DND-41 (cell line): ENCODE measurements around the gene OLFML2A.

ENCODE experiments used
- ATAC-seq: fragments of 200-7000 bp; cut with Tn5 transposase; 3 replicates; pipeline ENCODE4 v1.9.1; 2021; ENCODE audit warnings: low read depth; ENCODE audit not compliant: insufficient read depth
- DNase-seq: peaks from one replicate; pipeline ENCODE4 v3.0.0-alpha.2; 2020
- H2AFZ ChIP-seq: 2 replicates; pipeline ENCODE4 v1.6.0; 2012; ENCODE audit warnings: low read depth, low read length
- H3K27ac ChIP-seq: 2 replicates; pipeline ENCODE4 v1.5.1; 2012; ENCODE audit warnings: low read length, inconsistent platforms
- H3K27me3 ChIP-seq: fragments of 200-600 bp; sonication (generic); 2 replicates; pipeline ENCODE4 v1.6.0; 2012; ENCODE audit warnings: low read length, mild to moderate bottlenecking, inconsistent platforms; ENCODE audit not compliant: insufficient read depth, poor library complexity
- H3K36me3 ChIP-seq: 2 replicates; pipeline ENCODE4 v1.5.1; 2012; ENCODE audit warnings: low read length, inconsistent platforms; ENCODE audit not compliant: insufficient read depth
- H3K4me1 ChIP-seq: 2 replicates; pipeline ENCODE4 v1.5.1; 2012; ENCODE audit warnings: mild to moderate bottlenecking, low read length; ENCODE audit not compliant: insufficient read depth
- H3K4me2 ChIP-seq: 2 replicates; pipeline ENCODE4 v1.6.0; 2012; ENCODE audit warnings: mild to moderate bottlenecking, moderate library complexity, low read length, inconsistent platforms; ENCODE audit not compliant: insufficient read depth
- H3K4me3 ChIP-seq, 2 experiments: fragments of 200-600 bp in 1 of 2; shearing (Covaris generic) in 1 of 2; 2 replicates each; pipeline ENCODE4 v1.5.1; 2012 to 2016; ENCODE audit warnings: inconsistent platforms in 2 of 2, low read length in 2 of 2, mild to moderate bottlenecking in 2 of 2, low read depth in 1 of 2, moderate library complexity in 1 of 2
- H3K79me2 ChIP-seq: 2 replicates; pipeline ENCODE4 v1.6.0; 2012; ENCODE audit warnings: low read length, inconsistent platforms; ENCODE audit not compliant: insufficient read depth
- H3K9ac ChIP-seq: 2 replicates; pipeline ENCODE4 v1.6.0; 2012; ENCODE audit warnings: low read depth, mild to moderate bottlenecking, inconsistent platforms, low read length, moderate library complexity
- H3K9me3 ChIP-seq: 2 replicates; pipeline ENCODE4 v1.5.1; 2012; ENCODE audit warnings: low read length, moderate library complexity, mild to moderate bottlenecking, inconsistent platforms; ENCODE audit not compliant: insufficient read depth, severe bottlenecking
- H4K20me1 ChIP-seq: 2 replicates; pipeline ENCODE4 v1.6.0; 2012; ENCODE audit warnings: low read length; ENCODE audit not compliant: insufficient read depth
- EZH2 ChIP-seq: IDR thresholded peaks from 3 replicates; pipeline ENCODE4 v1.6.1; 2012; ENCODE audit warnings: borderline replicate concordance, low read depth, mild to moderate bottlenecking, moderate library complexity, low read length, inconsistent platforms; ENCODE audit not compliant: severe bottlenecking
- TF ChIP-seq, protein P1 (sequence below): IDR thresholded peaks from 2 replicates; pipeline ENCODE4 v1.5.1; 2012; ENCODE audit warnings: borderline replicate concordance, low read length, moderate library complexity, mild to moderate bottlenecking; ENCODE audit not compliant: poor library complexity, severe bottlenecking; ENCODE audit errors: extremely low read depth

Gene OLFML2A

DNA sequence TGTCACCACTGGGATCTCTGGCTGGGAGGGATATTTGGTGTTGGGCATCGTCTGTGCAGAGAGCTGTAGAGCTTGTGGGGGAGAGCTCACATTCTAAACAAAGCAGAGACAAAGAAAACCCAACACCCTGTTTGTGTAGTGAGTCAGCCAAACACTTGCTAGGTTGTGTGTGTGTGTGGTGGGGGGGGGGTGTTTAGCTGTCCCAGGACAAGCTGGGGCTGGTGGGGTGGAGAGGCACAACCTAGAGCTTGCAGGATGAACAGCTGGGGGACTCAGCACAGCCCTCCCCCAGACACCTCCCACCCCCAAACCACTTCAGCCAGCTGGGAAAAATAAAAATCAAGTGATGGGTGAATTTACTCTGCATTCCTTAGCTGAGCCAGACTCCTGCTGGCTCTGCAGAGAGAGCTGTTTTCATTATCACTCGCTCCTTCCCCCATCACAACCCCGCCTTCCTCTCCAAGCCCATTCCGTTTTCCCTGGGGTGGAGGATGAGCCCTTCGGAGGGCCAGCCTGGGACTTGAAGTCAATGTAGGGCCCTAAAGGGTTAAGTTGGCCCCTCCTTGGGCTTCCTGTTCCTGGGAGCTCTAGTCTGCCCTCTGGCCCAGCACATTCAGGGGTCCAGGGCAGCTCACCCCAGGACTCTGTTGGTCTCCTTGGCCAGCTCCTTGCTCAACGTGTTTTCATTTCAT is 2.6 kb downstream of the OLFML2A start:
- ATAC-seq = no peak
- no peak for TF ChIP-seq EZH2
- TF ChIP-seq, protein P1, sequence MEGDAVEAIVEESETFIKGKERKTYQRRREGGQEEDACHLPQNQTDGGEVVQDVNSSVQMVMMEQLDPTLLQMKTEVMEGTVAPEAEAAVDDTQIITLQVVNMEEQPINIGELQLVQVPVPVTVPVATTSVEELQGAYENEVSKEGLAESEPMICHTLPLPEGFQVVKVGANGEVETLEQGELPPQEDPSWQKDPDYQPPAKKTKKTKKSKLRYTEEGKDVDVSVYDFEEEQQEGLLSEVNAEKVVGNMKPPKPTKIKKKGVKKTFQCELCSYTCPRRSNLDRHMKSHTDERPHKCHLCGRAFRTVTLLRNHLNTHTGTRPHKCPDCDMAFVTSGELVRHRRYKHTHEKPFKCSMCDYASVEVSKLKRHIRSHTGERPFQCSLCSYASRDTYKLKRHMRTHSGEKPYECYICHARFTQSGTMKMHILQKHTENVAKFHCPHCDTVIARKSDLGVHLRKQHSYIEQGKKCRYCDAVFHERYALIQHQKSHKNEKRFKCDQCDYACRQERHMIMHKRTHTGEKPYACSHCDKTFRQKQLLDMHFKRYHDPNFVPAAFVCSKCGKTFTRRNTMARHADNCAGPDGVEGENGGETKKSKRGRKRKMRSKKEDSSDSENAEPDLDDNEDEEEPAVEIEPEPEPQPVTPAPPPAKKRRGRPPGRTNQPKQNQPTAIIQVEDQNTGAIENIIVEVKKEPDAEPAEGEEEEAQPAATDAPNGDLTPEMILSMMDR = no peak
- no peak for DNase-seq

GRCh38 chr9:124780060-124780756 is 3.3 kb downstream of the OLFML2A start:
- Histone ChIP-seq H3K4me3 (no peak overlapping the region), H3K36me3 (no peaks in the 10 kb centered on the region), H2AFZ (no peak overlapping the region), H3K9ac (no peak overlapping the region), H3K79me2 (no peaks in the 10 kb centered on the region), H3K4me1 (no peaks in the 10 kb centered on the region), H3K27ac (no peak overlapping the region), H3K9me3 (no peaks in the 10 kb centered on the region), H3K4me2 (no peak overlapping the region), H3K27me3 (no peaks in the 10 kb centered on the region), H4K20me1 (no peaks in the 10 kb centered on the region)
- TF ChIP-seq EZH2 = no peak
- TF ChIP-seq, protein P1 = no peak
- DNase-seq (no peak), ATAC-seq (no peak)

More for the DNA sequence above, 2.6 kb downstream of the OLFML2A start:
- no peaks in the 10 kb centered on the region for H3K9me3 ChIP-seq
- no peaks in the 10 kb centered on the region for H3K79me2 ChIP-seq
- H3K4me1 ChIP-seq = no peaks in the 10 kb centered on the region
- H3K4me3 ChIP-seq = no peak overlapping the region
- no peaks in the 10 kb centered on the region for H3K36me3 ChIP-seq
- no peak overlapping the region for H3K27ac ChIP-seq
- H4K20me1 ChIP-seq = no peaks in the 10 kb centered on the region
- H3K9ac ChIP-seq = no peak overlapping the region
- no peak overlapping the region for H2AFZ ChIP-seq
- no peak overlapping the region for H3K4me2 ChIP-seq
- no peaks in the 10 kb centered on the region for H3K27me3 ChIP-seq

- H3K9me3 ChIP-seq = no peaks in the 10 kb centered on the region
- H3K27ac ChIP-seq = no peak overlapping the region
- ATAC-seq (no peak), DNase-seq (no peak)
- no peaks in the 10 kb centered on the region for H3K27me3 ChIP-seq
- H3K79me2 ChIP-seq = no peaks in the 10 kb centered on the region
- no peak overlapping the region for H3K4me2 ChIP-seq
- H3K4me3 ChIP-seq = no peak overlapping the region
- no peak overlapping the region for H2AFZ ChIP-seq
- no peaks in the 10 kb centered on the region for H4K20me1 ChIP-seq
- TF ChIP-seq, protein P1 = no peak
- TF ChIP-seq EZH2 = no peak
- no peaks in the 10 kb centered on the region for H3K36me3 ChIP-seq
- no peak overlapping the region for H3K9ac ChIP-seq
- no peaks in the 10 kb centered on the region for H3K4me1 ChIP-seq
These were observed 3.8 kb downstream of the OLFML2A start for GRCh38 chr9:124780757-124781151.
